ENCODE results near the gene MTFP1. TPM values are rescaled to one million over a fixed set of nuclear protein-coding genes. Genes with fewer than 3 reads are reported as not detected.
A peak's percentile ranks its signal among the peaks of the same experiment; 100 is the strongest.

The MTFP1 gene
- total RNA-seq, 6 experiments from 2014 or later = 4.2 to 30.1 (median 9.1) TPM

DNA sequence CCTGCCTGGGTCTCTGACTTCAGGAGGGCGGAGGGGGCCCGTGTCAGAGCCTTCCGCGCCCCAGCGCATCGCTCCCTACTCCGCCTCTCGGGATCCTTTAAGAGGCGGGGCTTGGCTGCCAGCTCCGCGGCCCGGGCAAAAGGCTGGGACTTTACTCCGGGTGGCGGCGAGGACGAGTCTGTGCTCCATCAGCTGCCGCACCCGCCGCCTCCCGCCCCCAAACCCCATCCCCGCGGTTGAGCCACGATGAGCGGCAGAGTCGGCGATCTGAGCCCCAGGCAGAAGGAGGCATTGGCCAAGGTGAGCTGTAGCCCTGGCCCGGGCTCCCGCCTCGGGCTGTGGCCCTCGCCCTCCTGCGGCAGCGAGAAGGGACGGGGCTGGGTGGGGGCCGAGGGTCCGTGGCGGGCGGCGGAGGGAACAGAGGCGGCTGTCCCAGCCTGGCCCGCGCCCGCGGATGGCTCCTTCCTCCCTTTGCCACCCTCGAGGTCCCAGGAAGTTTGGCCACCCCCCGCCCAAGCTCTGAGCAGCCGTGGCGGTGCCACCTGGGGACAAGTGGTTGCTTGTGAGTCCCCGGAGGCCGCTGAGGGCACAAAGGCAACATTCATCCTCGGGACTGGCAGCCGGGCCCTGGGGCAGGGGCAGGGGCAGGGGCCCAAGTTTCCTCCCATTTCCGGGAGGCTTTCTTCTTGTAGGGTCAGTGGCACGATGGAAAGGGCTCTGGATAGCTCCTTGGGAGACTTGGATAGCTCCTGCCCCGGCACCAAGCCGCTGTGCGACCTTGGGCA, 28.5 kb upstream of the MTFP1 start, which contains the start of gene SEC14L2:
TSS of gene SEC14L2 (plus strand) at position 148 of the 785 bp plus-strand sequence. CDS start at position 247, 99 bp downstream.
- Histone ChIP-seq H3K27ac (peak within 1 kb of the TSS; percentile 66 to 94 (median 90)), H3K36me3 (peaks cover 0 to 25% (median 3%) of the 10 kb centered on the region in 4 donors), H3K4me3 (peak within 1 kb of the TSS; percentile 64 to 99 (median 91)), H3K9me3 (no peaks in the 10 kb centered on the region), H3K4me1 (peaks cover 0 to 53% (median 25%) of the 10 kb centered on the region in 4 donors), H3K27me3 (no peaks in the 10 kb centered on the region)
- intact Hi-C loops (cut with DNase I) = loop anchor here in 1 of 2 donors (10.0 kb wide), 1 partner anchor 78 kb away; the partner anchor contains the start of gene SEC14L3
- peak; percentile 81 for TF ChIP-seq POLR2A (IDR thresholded peaks at IDR 0.05)
- TF ChIP-seq, protein P1, sequence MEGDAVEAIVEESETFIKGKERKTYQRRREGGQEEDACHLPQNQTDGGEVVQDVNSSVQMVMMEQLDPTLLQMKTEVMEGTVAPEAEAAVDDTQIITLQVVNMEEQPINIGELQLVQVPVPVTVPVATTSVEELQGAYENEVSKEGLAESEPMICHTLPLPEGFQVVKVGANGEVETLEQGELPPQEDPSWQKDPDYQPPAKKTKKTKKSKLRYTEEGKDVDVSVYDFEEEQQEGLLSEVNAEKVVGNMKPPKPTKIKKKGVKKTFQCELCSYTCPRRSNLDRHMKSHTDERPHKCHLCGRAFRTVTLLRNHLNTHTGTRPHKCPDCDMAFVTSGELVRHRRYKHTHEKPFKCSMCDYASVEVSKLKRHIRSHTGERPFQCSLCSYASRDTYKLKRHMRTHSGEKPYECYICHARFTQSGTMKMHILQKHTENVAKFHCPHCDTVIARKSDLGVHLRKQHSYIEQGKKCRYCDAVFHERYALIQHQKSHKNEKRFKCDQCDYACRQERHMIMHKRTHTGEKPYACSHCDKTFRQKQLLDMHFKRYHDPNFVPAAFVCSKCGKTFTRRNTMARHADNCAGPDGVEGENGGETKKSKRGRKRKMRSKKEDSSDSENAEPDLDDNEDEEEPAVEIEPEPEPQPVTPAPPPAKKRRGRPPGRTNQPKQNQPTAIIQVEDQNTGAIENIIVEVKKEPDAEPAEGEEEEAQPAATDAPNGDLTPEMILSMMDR (IDR thresholded peaks at IDR 0.05) = no peak
- ATAC-seq (peak; percentile 57 to 64 (median 60)), DNase-seq (peak; percentile 87 to 93 (median 91))
- no CpG with 5 or more reads among the region's 56 CpGs for WGBS (ENCODE audit: insufficient coverage, low coverage, low lambda C conversion rate, missing lambda C conversion rate)

DNA sequence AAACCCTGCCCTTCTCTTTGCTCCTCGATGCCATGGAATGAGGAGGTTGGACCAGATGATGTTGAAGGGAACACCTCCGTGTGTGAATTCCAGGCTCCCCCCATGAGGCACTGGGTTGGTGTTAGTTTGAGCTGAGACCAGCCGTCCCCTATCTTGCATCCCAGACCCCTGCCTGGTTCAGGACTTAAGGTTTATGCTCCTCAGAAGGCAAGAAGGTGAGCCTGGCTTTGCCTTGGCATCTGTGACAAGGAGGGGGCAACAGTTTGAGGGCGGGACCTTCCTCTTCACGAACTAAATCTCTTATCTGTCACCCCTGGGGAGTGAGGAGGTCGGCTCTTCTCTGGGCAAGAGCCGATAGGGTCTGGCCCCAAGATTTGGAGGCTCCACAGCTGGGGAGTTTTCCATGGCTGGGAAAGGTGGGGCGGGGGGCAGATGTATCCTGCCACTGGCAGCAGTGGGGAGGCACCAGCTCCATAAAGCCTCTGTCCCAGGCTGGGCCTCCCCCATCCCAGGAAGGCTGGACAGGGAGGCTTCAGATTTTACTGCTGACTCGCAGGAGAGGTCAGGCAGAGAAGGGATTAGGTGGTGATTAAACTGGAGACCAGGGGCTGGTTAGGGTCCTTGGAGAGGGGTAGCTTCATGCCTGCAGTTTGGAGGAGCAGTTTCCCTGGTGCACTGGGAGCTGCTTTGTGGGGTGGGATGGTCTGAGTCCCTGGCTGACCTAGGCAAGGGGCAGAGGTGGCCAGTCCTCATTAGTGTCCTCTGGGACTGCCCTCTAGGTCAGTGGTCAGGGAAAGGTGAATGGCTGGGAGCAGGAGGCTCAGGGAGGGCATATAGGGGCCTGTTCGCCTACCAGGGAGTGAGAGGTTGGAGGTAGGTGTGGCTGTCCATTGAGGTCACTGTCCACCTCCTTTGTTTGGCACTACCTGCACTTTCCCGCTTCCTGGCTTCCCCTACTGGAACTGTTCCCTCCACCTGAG, 27.6 kb upstream of the MTFP1 start:
- Histone ChIP-seq H3K36me3 (peaks cover 0 to 32% (median 3%) of the 10 kb centered on the region in 4 donors), H3K27me3 (no peaks in the 10 kb centered on the region), H3K4me3 (peak overlapping the region; percentile 64 to 99 (median 91)), H3K9me3 (no peaks in the 10 kb centered on the region), H3K27ac (peak overlapping the region; percentile 66 to 94 (median 90)), H3K4me1 (peaks cover 0 to 54% (median 25%) of the 10 kb centered on the region in 4 donors)
- DNase-seq (peak; percentile 79 to 96 (median 91)), ATAC-seq (peak; percentile 80 to 94 (median 88))
- peak; percentile 57 for TF ChIP-seq POLR2A (IDR thresholded peaks at IDR 0.05)
- TF ChIP-seq, protein P1 (IDR thresholded peaks at IDR 0.05) = no peak
- 9% methylated on average over 10 of the region's 11 CpGs for WGBS (ENCODE audit: insufficient coverage, low coverage, low lambda C conversion rate, missing lambda C conversion rate)
- intact Hi-C loops (cut with DNase I) = loop anchor here in 1 of 2 donors (10.0 kb wide), 1 partner anchor 77 kb away; the partner anchor contains the start of gene SEC14L3

DNA sequence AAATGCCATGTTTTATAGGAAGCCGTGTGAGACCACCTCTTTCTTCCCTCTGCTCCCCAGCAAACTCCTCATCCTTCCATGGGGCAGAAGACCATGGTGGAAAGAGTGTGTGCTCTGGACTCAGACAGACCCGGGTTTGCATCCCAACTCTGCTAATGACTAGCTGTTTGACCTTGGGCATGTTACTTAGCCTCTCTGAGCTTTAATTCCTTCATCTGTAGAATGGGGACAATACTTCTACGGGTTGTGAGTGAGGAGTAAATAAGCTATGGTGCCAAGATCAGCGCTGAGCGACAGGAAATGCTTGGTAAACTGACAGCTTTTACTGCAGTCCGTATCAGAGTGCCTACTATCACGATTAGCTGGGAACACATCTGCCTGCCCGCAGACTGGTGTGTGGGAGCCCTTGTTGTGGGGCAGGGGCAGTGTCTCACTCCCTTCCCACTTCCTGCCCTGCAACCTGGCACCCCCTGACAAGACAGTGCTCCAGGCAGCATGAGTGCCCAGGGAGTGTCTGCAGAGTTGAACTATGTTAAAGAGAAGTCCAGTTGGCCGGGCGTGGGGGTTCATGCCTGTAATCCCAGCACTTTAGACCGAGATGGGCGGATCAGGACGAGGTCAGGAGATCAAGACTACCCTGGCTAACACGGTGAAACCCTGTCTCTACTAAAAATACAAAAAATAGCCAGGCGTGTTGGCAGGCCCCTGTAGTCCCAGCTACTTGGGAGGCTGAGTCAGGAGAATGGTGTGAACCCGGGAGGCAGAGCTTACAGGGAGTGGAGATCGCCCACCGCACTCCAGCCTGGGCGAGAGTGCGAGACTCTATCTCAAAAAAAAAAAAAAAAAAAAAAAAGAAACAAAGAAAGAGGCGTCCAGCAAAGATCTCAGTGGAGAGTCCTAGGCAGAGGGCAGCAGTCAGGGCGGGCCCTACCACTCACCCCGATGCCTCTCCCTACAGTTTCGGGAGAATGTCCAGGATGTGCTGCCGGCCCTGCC, 26.6 kb upstream of the MTFP1 start:
- DNase-seq = peak in 2 of 3 donors; percentile 75 to 84
- H3K4me1 ChIP-seq = peaks cover 0 to 54% (median 26%) of the 10 kb centered on the region in 4 donors
- peaks cover 0 to 37% (median 3%) of the 10 kb centered on the region in 4 donors for H3K36me3 ChIP-seq
- intact Hi-C loops (cut with DNase I) = loop anchor here in 1 of 2 donors (10.0 kb wide), 1 partner anchor 76 kb away; the partner anchor contains the start of gene SEC14L3
- no peaks in the 10 kb centered on the region for H3K9me3 ChIP-seq
- peak overlapping the region; percentile 64 to 99 (median 91) for H3K4me3 ChIP-seq
- WGBS (ENCODE audit: insufficient coverage, low coverage, low lambda C conversion rate, missing lambda C conversion rate) = 27% methylated on average over 20 of the region's 25 CpGs
- TF ChIP-seq POLR2A (IDR thresholded peaks at IDR 0.05) = no peak
- TF ChIP-seq, protein P1 (IDR thresholded peaks at IDR 0.05) = no peak
- peak; percentile 7 to 39 (median 26) for ATAC-seq
- no peaks in the 10 kb centered on the region for H3K27me3 ChIP-seq
- H3K27ac ChIP-seq = peak overlapping the region in 2 of 3 donors; percentile 87 to 90
